Mononuclear cell (primary cell): ENCODE measurements around the gene FRMD6. TPM values are rescaled to one million over a fixed set of nuclear protein-coding genes. Genes with fewer than 3 reads are reported as not detected.

ENCODE experiments used
- H3K27me3 ChIP-seq: 2 replicates; pipeline ENCODE4 v1.6.0; 2011; ENCODE audit warnings: low read length, control low read depth; ENCODE audit not compliant: insufficient read depth
- H3K4me1 ChIP-seq: 2 replicates; pipeline ENCODE4 v1.5.1; 2011; ENCODE audit warnings: mild to moderate bottlenecking, low read length, control low read depth; ENCODE audit not compliant: insufficient read depth
- H3K4me3 ChIP-seq: 2 replicates; pipeline ENCODE4 v1.5.1; 2011; ENCODE audit warnings: mild to moderate bottlenecking, low read length, moderate library complexity
- H3K9me3 ChIP-seq: 2 replicates; pipeline ENCODE4 v1.5.1; 2011; ENCODE audit warnings: low read depth, mild to moderate bottlenecking, control low read depth, low read length
- total RNA-seq: library from RNA; depleted of rRNA; stranded (reverse); fragments of >200 nt; gene quantifications from one replicate; pipeline ENCODE4 v1.2.3, GENCODE V29; 2012

FRMD6 gene
- total RNA-seq, 1 donor, result 1.0 TPM

DNA sequence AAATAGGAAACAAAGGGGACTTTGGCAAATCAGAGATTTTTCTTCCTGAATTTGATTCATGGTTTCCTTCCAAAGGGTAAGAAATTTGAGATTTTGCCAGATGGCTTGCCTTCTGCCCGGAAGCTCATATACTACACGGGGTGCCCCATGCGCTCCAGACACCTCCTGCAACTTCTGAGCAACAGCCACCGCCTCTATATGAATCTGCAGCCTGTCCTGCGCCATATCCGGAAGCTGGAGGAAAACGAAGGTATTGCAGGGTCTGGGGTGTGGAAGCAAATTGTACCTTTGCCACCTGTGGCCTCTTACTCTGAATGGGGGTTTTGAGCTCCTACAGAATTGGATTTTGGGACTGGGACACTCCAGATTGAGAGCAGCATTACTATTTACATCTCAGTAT lies 63.5 kb downstream of the FRMD6 start:
- Histone ChIP-seq H3K27me3 (no peaks in the 10 kb centered on the region), H3K9me3 (no peaks in the 10 kb centered on the region), H3K4me3 (no peak overlapping the region)

GRCh38 chr14:51715742-51716141 lies 64.0 kb downstream of the FRMD6 start:
- H3K27me3 ChIP-seq, result no peaks in the 10 kb centered on the region
- H3K4me1 ChIP-seq, result no peaks in the 10 kb centered on the region
- no peaks in the 10 kb centered on the region for H3K9me3 ChIP-seq
- H3K4me3 ChIP-seq, result no peak overlapping the region

More for the DNA sequence above, 63.5 kb downstream of the FRMD6 start:
- no peaks in the 10 kb centered on the region for H3K4me1 ChIP-seq

DNA sequence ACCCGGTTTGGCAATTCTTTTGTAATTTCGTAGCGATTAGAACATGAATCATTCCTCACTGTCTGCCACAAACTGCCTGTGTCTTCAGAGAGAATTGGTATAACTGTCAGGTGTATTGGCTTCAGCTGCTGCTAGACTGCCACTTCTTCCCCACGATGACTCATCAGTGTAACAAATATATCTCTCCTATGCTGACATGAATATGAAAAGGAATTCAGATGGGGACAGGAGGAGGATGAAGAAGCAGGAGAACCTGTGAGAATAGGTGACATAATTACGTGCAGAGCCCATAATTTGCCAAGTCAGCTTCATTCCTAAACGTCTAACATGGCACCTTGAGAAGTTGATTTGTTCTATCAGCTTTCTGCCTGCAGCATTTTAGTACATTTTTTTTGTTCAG lies 64.9 kb downstream of the FRMD6 start:
- Histone ChIP-seq H3K4me1 (no peaks in the 10 kb centered on the region), H3K9me3 (no peaks in the 10 kb centered on the region), H3K4me3 (no peak overlapping the region), H3K27me3 (no peaks in the 10 kb centered on the region)

DNA sequence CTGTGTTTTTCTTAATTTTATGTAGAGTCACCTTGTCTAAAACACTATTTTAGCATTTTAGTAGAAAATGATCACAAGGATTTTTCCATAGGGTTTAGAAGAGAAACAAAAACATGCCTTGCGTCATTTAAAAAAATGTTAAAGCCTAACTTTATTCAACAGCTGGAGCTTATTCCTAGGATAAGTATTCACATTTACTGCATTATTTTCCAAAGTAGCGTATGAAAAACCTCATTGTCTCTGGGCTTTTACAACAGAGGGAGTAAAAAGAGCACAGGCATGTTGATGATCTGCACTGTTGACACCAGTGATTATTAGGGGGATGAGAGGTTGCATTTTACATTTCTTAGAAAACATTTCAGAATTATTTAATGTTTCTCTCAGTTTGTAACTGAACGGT lies 66.1 kb downstream of the FRMD6 start:
- H3K4me3 ChIP-seq, result no peak overlapping the region
- no peaks in the 10 kb centered on the region for H3K27me3 ChIP-seq
- no peaks in the 10 kb centered on the region for H3K4me1 ChIP-seq
- H3K9me3 ChIP-seq, result no peaks in the 10 kb centered on the region

GRCh38 chr14:51719955-51720354 lies 68.2 kb downstream of the FRMD6 start:
- Histone ChIP-seq H3K9me3 (no peaks in the 10 kb centered on the region), H3K4me1 (no peaks in the 10 kb centered on the region), H3K4me3 (no peak overlapping the region), H3K27me3 (no peaks in the 10 kb centered on the region)

GRCh38 chr14:51723990-51724389 lies 72.3 kb downstream of the FRMD6 start:
- Histone ChIP-seq H3K4me3 (no peak overlapping the region), H3K27me3 (no peaks in the 10 kb centered on the region), H3K4me1 (no peaks in the 10 kb centered on the region), H3K9me3 (no peaks in the 10 kb centered on the region)

- Histone ChIP-seq H3K4me1 (no peaks in the 10 kb centered on the region), H3K27me3 (no peaks in the 10 kb centered on the region), H3K4me3 (no peak overlapping the region), H3K9me3 (no peaks in the 10 kb centered on the region)
Observed at GRCh38 chr14:51724650-51725049, 72.9 kb downstream of the FRMD6 start.

- no peaks in the 10 kb centered on the region for H3K27me3 ChIP-seq
- no peaks in the 10 kb centered on the region for H3K9me3 ChIP-seq
- H3K4me3 ChIP-seq, result no peak overlapping the region
- no peaks in the 10 kb centered on the region for H3K4me1 ChIP-seq
Observed at GRCh38 chr14:51725061-51725460, 73.4 kb downstream of the FRMD6 start.

DNA sequence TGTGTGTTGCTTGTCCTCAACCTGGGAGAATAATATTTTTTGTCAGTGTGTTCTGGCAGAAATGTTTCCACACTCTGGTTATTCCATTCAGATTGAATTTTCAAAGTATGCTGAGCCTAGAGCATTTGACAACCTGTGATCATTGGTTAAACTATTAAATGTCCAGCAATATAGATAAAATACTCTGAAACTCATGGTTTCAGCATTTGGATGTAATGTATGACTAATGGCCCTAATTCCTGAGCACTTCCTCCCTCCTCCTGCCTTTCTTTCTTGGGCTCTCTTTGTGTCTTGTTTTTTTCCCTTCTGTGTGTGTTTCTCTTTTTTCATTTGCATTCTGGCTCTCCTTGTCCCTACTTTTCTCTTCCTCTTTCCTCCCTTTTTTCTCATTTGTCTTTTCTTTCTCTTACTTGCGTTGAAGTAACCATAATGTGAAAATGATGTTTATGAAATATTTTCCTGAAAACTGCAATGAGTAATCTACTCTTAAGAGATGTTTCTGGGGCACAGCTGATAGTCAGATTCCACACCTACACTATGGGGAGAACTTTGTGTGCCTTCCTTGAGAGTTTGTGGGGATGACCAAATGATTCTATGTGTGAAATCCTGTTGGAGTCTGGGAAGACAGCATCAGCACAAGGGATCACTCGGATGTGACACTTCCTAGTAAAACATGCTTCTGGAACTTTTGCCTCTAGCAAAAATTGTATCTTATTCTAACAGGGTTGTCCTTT lies 74.6 kb downstream of the FRMD6 start:
- no peaks in the 10 kb centered on the region for H3K9me3 ChIP-seq
- no peaks in the 10 kb centered on the region for H3K4me1 ChIP-seq
- H3K27me3 ChIP-seq, result peaks cover 1% of the 10 kb centered on the region
- H3K4me3 ChIP-seq, result no peak overlapping the region

GRCh38 chr14:51727526-51727925 lies 75.8 kb downstream of the FRMD6 start:
- Histone ChIP-seq H3K4me1 (no peaks in the 10 kb centered on the region), H3K27me3 (peaks cover 7% of the 10 kb centered on the region), H3K9me3 (no peaks in the 10 kb centered on the region), H3K4me3 (no peak overlapping the region)

- no peak overlapping the region for H3K4me3 ChIP-seq
Observed at GRCh38 chr14:51730098-51730497, 78.4 kb downstream of the FRMD6 start.

DNA sequence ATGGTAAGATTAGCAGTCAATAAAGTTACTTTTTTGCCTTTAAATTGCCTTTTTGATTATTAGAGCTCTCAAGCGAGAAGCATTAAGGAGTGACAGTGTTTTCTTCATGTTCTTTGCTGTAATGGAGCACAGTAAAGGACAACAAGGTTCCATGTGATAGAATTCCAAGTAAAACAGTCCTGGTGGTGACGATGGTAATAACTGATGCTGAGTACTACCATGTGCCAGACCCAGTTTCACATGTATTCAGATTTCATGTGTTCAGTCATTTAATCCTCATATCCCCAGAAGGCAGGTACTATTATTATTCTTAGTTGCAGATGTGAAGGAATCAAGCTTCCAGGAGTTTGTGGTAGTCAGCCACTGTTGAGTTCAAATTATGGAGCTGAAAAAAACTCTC lies 79.0 kb downstream of the FRMD6 start:
- no peaks in the 10 kb centered on the region for H3K9me3 ChIP-seq
- no peak overlapping the region for H3K4me3 ChIP-seq
- H3K4me1 ChIP-seq, result no peaks in the 10 kb centered on the region
- H3K27me3 ChIP-seq, result peaks cover 18% of the 10 kb centered on the region

More at GRCh38 chr14:51730098-51730497, 78.4 kb downstream of the FRMD6 start:
- no peaks in the 10 kb centered on the region for H3K4me1 ChIP-seq
- no peaks in the 10 kb centered on the region for H3K9me3 ChIP-seq
- H3K27me3 ChIP-seq, result peaks cover 18% of the 10 kb centered on the region

DNA sequence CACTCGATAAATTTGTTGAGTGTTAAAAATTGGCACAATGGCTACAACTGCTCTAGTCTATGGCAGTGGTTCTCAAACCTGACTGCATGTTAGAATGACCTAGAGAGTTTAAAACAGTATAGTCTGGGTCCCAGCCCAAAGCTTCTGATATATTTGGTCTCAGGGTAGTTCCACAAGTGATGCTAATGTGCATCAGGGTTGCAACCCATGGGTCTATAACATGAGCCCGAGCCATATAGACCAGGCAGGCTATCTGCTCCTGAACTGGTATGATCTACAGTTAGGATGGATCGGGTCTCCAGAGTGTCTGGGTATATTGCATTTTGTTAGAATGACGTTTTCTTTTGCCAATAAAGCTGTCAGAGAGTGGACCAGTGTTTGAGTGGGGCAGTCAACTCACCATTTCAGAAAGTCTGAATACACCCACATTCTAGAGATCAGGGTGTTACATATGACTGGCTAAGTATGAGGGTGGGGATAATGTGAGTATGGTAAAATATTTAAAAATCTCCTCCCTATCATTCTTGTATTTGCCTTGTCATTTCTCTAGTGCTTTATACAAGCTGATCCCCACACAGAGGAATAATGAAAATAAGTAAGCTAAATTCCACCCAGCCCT lies 80.9 kb downstream of the FRMD6 start:
- Histone ChIP-seq H3K9me3 (no peaks in the 10 kb centered on the region), H3K27me3 (peaks cover 22% of the 10 kb centered on the region), H3K4me1 (no peaks in the 10 kb centered on the region), H3K4me3 (no peak overlapping the region)

- no peaks in the 10 kb centered on the region for H3K9me3 ChIP-seq
- H3K4me1 ChIP-seq, result no peaks in the 10 kb centered on the region
- H3K4me3 ChIP-seq, result no peak overlapping the region
- peaks cover 22% of the 10 kb centered on the region for H3K27me3 ChIP-seq
Observed at GRCh38 chr14:51733147-51733546, 81.4 kb downstream of the FRMD6 start.

DNA sequence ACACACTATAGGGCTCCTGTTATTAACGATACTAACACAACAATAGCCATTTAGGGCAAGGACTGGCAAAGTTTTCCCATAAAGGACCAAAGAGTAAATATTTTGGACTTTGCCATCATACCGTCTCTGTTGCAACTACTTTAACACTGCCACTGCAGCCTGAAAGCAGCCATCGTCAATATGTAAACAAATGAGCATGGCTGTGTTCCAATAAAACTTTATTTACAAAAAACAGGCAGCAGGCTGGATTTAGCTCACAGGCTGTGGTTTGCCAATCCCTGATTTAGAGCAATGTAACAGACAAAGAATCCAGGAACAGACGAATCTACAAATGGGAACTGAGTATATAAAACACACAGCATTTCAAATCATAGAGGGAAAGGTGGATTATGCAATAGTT lies 84.1 kb downstream of the FRMD6 start:
- H3K4me3 ChIP-seq, result no peak overlapping the region
- H3K9me3 ChIP-seq, result no peaks in the 10 kb centered on the region
- H3K4me1 ChIP-seq, result no peaks in the 10 kb centered on the region
- peaks cover 22% of the 10 kb centered on the region for H3K27me3 ChIP-seq

GRCh38 chr14:51738754-51739153 lies 87.0 kb downstream of the FRMD6 start:
- Histone ChIP-seq H3K4me1 (no peaks in the 10 kb centered on the region), H3K27me3 (peaks cover 8% of the 10 kb centered on the region), H3K4me3 (no peak overlapping the region), H3K9me3 (no peaks in the 10 kb centered on the region)
